ENCODE results near the gene POU2AF3.

Gene POU2AF3

DNA sequence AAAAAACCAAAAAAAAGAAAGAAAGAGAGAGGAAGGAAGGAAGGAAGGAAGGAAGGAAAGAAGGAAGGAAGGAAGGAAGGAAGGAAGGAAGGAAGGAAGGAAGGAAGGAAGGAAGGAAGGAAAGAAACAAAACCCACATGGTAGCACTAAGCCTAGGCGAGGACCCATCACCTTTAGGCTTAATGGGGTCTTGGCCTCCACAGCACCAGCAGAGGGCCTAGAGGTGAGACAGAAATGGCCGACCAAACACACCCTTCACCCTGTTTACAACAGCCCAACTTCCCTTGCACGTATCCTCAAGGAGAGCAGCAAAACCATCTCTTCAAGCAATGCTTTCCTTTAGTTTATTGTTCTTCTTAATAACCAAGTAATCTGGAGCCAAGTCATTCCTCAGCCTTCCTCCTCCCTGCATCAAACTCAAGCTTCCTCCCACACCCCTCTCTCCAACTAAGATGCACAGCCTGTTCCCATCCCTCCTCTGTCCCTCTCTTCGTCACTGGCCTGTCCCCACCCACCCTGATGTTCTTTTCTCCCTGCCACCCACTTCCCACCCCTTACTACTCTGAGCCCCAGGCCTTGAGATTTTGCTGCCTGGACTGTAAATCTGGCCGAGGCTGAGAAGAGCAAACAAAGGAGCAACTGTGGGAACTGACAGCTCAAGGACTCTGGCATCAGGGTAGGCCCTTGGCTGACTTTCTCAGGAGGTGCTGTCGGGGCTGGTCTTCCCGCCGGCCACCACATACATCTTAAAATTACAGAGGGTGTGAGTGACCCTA lies 54.8 kb downstream of the POU2AF3 start:
- DNase-seq (ENCODE audit: low read depth) = no peak

DNA sequence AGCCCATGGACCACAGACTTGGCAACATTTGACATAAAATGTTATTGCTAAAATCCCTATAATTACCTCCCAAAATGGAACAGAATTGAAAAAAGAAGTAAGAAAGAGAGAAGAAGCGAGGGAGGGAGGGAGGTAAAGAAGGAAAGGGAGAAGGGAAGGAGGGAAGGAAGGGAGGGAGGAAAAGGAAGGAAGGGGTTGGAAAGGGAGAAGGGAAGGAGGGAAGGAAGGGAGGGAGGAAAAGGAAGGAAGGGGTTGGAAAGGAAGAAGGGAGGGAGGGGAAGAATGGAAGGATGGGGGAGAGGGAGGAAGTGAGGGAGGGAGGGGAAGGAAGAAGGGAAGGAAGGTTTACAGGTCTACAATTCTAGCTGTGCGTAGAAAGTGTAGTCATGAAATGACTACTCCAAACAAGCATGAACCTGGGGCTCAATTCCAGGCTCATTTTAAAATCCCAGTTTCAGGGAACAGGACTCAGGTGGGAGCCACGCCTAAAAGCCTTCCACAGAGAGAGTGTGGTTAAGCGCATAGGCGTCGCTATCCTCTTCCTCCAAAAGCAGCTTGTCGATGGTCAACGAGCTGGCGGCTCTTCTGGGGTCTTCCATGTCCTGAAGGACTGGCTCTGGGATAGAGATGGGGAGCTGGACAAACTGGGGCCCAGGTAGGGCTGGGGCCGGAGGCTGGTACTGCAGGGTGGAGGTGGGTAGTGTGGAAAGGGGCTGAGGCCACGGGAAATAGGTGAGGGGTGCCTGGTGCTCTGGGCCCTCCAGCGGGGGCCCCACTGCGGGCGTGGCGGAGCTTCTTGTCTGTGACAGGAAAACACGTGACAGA lies 55.6 kb downstream of the POU2AF3 start:
- no peak for DNase-seq (ENCODE audit: low read depth)

DNA sequence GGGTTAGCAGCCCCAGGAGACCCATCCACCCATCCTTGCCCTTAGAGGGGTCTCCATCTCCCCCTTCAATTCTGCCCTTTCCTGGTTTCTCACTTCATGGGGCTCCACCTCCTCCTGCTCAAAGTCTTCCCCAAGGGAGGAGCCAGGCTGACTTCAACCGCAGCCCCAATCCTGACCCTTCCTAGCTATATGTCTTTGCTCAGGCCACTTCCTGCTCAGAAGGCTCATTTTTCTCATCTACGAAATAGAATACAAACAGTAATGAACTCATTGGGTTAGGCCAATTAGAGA lies 56.2 kb downstream of the POU2AF3 start:
- DNase-seq (ENCODE audit: low read depth) = no peak

DNA sequence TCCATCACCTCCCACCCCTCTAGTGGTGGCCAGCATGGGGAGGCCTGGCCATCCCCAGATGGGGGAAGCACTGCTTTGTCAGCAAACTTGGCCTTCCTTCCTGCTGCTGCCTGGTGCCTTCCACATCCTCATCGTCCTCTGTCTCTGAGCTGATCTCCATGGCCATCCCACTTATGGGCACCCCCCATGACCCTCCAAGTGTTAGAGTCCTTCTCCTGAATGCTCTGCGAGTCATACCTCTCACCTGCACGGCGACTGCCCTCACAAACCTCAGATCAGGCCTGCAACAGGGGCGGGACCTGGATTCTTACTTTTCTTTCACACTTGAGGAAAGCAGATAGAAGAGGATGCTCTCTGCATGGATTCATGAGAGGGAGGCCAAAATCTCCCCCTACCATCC lies 56.8 kb downstream of the POU2AF3 start:
- DNase-seq (ENCODE audit: low read depth) = no peak

DNA sequence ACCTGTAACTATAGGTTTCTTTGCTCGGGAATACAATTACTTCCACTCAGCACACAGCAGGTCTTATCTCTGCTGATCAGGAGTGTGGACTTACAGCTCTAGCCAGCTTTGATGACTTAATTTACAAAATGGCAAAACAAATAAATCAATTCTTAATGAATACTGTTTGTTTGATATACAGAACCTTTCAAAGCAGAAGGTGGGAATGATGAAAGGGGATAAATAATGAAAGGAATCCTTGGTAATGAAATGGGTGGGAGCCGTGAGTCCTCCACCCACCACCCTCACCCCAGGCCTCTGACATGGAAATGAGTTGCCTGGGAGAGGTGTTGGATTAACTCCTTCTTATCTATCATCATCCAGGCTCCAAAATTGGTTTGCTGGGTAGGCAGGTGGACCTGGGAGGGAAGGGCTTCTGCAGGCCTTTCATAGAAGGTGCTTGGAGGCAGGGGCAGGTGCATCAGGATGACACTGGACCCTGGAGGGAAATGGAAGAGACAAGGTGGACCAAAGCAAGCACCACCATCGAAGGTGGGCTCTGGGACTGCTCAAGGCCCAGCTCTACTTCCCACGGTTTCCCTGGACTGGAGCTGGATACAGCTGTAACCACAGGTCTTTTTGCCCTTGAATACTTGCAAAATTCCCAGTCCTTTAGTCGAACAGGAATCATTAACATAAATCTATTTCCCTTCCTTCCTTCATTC lies 57.8 kb downstream of the POU2AF3 start:
- DNase-seq (ENCODE audit: low read depth) = no peak

DNA sequence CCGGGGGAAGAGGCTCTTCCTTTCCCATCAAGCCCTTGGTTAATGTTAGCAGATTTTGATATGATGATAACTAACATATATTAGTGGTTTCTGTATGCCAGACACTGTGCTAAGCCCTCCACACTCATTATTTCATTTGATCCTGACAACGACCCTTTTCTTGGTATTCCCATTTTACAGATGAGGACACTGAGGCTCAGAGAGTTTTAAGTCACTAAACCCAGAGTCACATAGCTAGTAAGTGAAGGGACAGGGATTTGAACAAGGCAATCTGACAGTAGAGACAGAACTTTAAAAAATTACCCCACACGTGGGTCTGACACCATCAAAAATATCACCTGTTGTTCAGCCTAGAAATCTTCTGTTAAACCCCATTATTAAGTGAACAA lies 58.3 kb downstream of the POU2AF3 start:
- no peak for DNase-seq (ENCODE audit: low read depth)

DNA sequence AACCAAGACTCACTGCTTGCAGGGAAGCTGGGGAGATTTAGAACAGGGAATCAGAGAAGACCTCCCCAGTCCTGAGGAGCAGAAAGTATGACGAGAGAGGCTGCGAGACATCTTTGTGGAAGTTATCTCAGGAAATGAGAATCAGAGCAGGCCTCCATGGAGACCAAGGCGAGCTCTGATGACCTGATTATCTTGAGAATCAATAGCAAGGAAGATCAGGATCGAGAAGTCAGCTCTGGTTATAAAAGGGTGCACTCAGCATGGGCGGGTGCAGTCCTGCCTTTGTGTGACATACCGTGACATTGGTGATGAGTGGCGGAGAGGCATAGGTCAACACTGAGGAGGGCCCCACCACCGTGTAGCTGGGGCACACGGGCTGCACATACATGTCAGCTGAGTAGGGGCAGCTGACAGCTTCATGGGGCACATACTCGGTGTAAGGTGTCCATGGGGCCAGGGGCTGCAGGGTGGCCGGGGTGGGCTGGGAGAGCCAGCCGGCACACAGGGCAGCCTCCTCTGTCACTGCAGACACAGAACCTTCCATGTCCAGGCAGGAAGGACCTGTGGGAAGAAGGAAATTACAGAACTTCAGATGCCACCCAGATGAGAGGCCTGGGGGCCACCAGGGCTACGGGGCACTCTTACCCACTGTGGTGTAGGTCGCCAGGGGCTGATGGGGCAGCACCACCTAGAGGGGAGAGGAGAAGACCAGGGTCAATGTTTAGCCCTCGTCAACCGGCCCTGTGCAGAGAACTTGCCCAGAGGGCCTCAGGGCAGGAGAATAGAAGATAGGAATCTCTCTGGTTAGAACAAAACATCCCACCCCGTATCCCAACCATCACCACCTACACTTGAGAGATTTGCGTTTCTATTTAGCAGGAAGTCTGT lies 59.0 kb downstream of the POU2AF3 start:
- no peak for DNase-seq (ENCODE audit: low read depth)
